ENCODE data around the gene PTPRR. TPM values are rescaled to one million over a fixed set of nuclear protein-coding genes. Genes with fewer than 3 reads are reported as not detected.
A peak's percentile ranks its signal among the peaks of the same experiment; 100 is the strongest.

Gene PTPRR
- total RNA-seq, 1 donor from 2014 or later, result under 0.01 TPM

DNA sequence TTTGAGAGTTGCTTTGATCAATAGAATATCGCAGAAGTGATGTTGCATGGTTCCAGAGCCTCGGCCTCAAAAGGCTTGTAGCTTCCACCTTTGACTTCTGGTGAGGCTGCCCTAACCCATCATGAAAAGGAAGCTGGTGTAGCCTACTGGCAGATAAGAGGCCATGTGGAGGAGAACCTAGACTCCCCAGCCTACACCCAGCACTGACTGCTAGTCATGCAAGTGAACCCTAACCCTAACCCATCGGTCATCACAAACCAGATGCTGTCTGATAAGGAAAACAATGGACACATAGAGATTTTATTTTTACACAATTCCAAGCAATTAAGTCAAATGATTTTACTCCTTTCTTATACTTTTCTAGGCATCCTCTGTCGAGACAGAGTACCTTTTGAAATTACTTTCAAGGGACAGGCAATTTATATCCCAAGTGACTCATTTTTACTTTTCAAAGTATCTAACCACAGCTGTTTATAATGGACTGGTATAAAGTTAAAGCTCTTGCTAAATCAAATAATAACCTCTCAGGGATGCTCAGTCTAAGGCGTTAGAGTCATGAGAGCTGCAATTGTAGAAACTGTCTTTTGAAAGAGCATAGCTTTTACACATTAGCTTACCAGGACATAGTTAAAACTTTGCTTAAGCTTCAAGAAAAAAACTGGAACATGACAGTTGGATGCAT lies 300.9 kb downstream of the PTPRR start:
- no peak for TF ChIP-seq CTCF (IDR thresholded peaks at IDR 0.05; ENCODE audit: insufficient read depth, low read length, severe bottlenecking)
- no peak overlapping the region for H3K4me3 ChIP-seq (ENCODE audit: low read depth, low read length)
- no peaks in the 10 kb centered on the region for H3K27me3 ChIP-seq (ENCODE audit: control insufficient read depth, insufficient read depth, low read length)
- no peaks in the 10 kb centered on the region for H3K36me3 ChIP-seq (ENCODE audit: control insufficient read depth, insufficient read depth, low read length)
- FAIRE-seq (no peak), DNase-seq (ENCODE audit: low read depth) (no peak)

DNA sequence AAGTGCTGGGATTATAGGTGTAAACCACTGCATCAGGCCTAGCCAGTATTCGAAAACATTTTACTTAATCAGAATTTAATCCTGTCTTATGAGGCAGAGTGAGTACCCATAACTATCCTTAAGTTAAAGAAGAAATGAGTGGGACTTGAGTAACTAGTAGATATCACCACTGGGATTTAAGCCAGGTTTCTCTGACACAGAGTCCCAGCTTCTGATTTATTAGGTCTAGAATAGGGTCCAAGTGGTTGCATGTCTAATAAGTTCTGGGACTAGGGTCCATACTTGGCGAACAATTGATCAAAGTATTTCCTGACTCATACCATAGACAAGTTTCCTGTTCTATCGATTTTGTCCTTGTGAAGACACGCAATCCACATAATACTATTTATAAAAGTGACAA lies 302.2 kb downstream of the PTPRR start:
- FAIRE-seq (no peak), DNase-seq (ENCODE audit: low read depth) (no peak)
- no peaks in the 10 kb centered on the region for H3K27me3 ChIP-seq (ENCODE audit: control insufficient read depth, insufficient read depth, low read length)
- no peaks in the 10 kb centered on the region for H3K36me3 ChIP-seq (ENCODE audit: control insufficient read depth, insufficient read depth, low read length)
- no peak overlapping the region for H3K4me3 ChIP-seq (ENCODE audit: low read depth, low read length)
- TF ChIP-seq CTCF (IDR thresholded peaks at IDR 0.05; ENCODE audit: insufficient read depth, low read length, severe bottlenecking), result no peak

DNA sequence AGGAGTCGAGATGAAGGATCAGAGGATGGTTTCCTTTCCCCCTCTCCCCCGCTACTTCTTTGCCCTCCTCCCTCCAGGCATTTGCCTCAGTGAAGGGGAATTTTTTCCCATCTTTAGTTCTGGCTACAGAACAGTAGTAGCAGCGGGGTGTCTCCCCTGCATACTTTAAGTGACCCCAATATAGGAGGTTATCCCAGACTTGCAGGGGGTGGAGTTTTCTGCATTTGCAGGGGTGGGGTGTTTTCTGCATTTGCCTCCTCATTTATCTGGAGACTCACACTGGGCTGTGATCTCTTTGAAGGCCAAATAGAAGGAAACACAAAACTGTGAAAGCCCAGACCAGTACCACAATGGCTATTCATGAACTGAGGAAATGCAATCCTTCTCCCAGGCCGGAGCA lies 303.1 kb downstream of the PTPRR start:
- Histone ChIP-seq H3K27me3 (ENCODE audit: control insufficient read depth, insufficient read depth, low read length) (no peaks in the 10 kb centered on the region), H3K36me3 (ENCODE audit: control insufficient read depth, insufficient read depth, low read length) (no peaks in the 10 kb centered on the region), H3K4me3 (ENCODE audit: low read depth, low read length) (no peak overlapping the region)
- FAIRE-seq, result no peak
- DNase-seq (ENCODE audit: low read depth), result no peak
- TF ChIP-seq CTCF (IDR thresholded peaks at IDR 0.05; ENCODE audit: insufficient read depth, low read length, severe bottlenecking), result no peak

DNA sequence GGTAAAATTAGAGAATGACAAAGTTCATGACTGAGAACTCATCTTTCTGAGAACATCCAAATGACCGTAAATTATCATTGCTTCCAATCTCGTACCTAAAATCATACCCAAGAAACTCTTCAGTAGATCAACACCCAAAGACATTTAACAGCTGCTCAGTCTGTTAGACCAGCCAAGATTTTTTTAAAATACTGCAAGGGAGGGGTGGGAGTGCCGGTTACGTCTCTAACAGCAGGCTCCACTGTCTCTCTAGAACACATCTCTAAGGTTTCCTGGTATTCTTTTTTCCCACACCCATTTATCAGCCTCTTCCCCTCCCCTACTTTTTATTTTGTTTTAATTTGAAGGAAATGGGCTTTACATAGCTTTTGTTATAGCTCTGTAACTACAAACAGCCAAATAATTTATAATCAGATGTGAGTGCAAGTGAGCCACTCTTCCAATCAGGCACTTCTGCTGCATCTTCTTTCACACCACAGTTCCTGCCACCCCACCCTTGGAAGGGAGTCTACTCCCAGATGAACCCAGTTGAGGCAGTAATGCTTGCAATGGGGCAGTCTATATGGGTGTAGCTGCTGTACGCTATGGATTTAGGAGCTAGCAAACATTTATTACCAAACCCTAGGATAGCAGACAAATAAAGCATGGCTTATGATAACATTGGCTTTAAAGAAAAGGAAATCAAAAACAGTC lies 305.2 kb downstream of the PTPRR start:
- Histone ChIP-seq H3K36me3 (ENCODE audit: control insufficient read depth, insufficient read depth, low read length) (no peaks in the 10 kb centered on the region), H3K4me3 (ENCODE audit: low read depth, low read length) (no peak overlapping the region), H3K27me3 (ENCODE audit: control insufficient read depth, insufficient read depth, low read length) (no peaks in the 10 kb centered on the region)
- no peak for DNase-seq (ENCODE audit: low read depth)
- no peak for TF ChIP-seq CTCF (IDR thresholded peaks at IDR 0.05; ENCODE audit: insufficient read depth, low read length, severe bottlenecking)
- no peak for FAIRE-seq

DNA sequence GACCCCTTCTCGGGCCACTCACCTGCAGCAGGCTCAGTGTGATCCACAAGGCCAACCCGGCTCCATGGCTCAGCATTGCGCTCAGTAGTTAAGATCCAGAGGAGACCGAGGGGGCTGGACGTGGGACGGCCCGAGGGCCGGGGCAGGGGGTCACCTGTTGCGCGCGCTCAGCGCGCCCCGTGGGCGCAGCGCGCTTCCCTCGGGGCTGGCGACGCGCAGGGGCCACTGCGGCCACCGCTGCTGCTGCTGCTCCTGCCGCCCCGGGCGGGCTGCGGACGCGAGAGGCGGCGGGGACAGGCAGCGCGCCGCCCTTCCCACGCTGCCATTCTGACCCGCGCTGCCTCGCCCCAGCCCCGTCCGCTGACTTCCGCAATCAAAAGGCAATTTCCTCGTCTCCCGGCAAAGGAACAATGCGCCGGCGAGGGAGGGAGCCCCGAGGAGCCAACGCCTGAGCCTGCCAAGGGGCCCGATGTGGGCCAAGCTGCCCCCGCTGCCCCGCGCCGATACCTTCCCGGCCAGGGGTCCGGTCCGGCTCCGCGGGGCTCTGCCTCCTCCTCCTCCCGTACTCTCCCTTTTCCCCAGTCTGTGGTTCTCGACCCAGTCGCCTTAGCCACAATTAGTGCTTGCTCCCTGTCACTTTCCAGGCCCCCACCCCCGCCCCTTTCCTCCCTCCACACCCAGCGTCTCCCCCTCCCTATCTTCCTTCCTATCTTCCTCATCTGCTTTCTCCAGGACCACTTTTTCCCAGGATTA lies 310.6 kb downstream of the PTPRR start:
- peak overlapping the region; percentile 54 for H3K4me3 ChIP-seq (ENCODE audit: low read depth, low read length)
- no peaks in the 10 kb centered on the region for H3K36me3 ChIP-seq (ENCODE audit: control insufficient read depth, insufficient read depth, low read length)
- DNase-seq (ENCODE audit: low read depth), result peak; percentile 10
- FAIRE-seq, result no peak
- TF ChIP-seq CTCF (IDR thresholded peaks at IDR 0.05; ENCODE audit: insufficient read depth, low read length, severe bottlenecking), result no peak
- peaks cover 3% of the 10 kb centered on the region for H3K27me3 ChIP-seq (ENCODE audit: control insufficient read depth, insufficient read depth, low read length)
